CD14-positive monocyte (primary cell): ENCODE measurements around the gene LLCFC1. TPM values are rescaled to one million over a fixed set of nuclear protein-coding genes. Genes with fewer than 3 reads are reported as not detected.

ENCODE experiments used
- DNase-seq, 3 donors: peaks; one replicate each; pipeline ENCODE4 v3.0.0-alpha.2; 2011 to 2022
- H2AFZ ChIP-seq: 2 replicates; pipeline ENCODE4 v1.6.0; 2012; ENCODE audit warnings: mild to moderate bottlenecking, low read depth, low read length, inconsistent platforms; ENCODE audit not compliant: insufficient read depth, poor library complexity, severe bottlenecking
- H3K27ac ChIP-seq, 2 donors: 1 replicate in 1 of 2; 2 replicates in 1 of 2; pipeline ENCODE4 v1.5.1; 2012 to 2013; ENCODE audit warnings: low read length in 2 of 2, control low read depth in 1 of 2, inconsistent platforms in 1 of 2, low read depth in 1 of 2, mild to moderate bottlenecking in 1 of 2
- H3K27me3 ChIP-seq, 2 donors: one replicate each; pipeline versions ENCODE4 v1.6.0 to v1.6.1; 2011 to 2013; ENCODE audit warnings: low read length in 2 of 2; ENCODE audit not compliant: control insufficient read depth in 2 of 2, insufficient read depth in 2 of 2
- H3K36me3 ChIP-seq, 2 donors: replicated peaks in 1 of 2; 1 replicate in 1 of 2; 2 replicates in 1 of 2; pipeline versions ENCODE4 v1.5.1 to v1.6.1; 2012 to 2013; ENCODE audit warnings: low read length in 2 of 2, control low read depth in 1 of 2, inconsistent platforms in 1 of 2, mild to moderate bottlenecking in 1 of 2; ENCODE audit not compliant: insufficient read depth in 2 of 2, control insufficient read depth in 1 of 2
- H3K4me1 ChIP-seq, 2 donors: 1 replicate in 1 of 2; 2 replicates in 1 of 2; pipeline versions ENCODE4 v1.5.1 to v1.6.1; 2012 to 2013; ENCODE audit warnings: low read length in 2 of 2, control low read depth in 1 of 2, inconsistent platforms in 1 of 2, mild to moderate bottlenecking in 1 of 2, moderate library complexity in 1 of 2; ENCODE audit not compliant: insufficient read depth in 2 of 2, control insufficient read depth in 1 of 2
- H3K4me2 ChIP-seq: replicated peaks from 2 replicates; pipeline ENCODE3; 2012; ENCODE audit warnings: low read length, moderate library complexity, mild to moderate bottlenecking; ENCODE audit not compliant: poor library complexity, severe bottlenecking; ENCODE audit errors: extremely low read depth
- H3K4me3 ChIP-seq, 3 experiments: fragments of 200-600 bp in 1 of 3; sonication (generic) in 1 of 3; replicated peaks in 1 of 3; 1 replicate in 2 of 3; 2 replicates in 1 of 3; pipeline ENCODE4 v1.5.1; 2011 to 2013; ENCODE audit warnings: low read length in 3 of 3, mild to moderate bottlenecking in 3 of 3, control low read depth in 2 of 3, low read depth in 2 of 3, inconsistent platforms in 1 of 3, moderate library complexity in 1 of 3
- H3K79me2 ChIP-seq: 2 replicates; pipeline ENCODE4 v1.6.0; 2012; ENCODE audit warnings: mild to moderate bottlenecking, control low read depth, inconsistent platforms, low read length, moderate library complexity; ENCODE audit not compliant: insufficient read depth
- H3K9ac ChIP-seq: 2 replicates; pipeline ENCODE4 v1.6.0; 2017; ENCODE audit warnings: low read length, mild to moderate bottlenecking; ENCODE audit not compliant: insufficient read depth, poor library complexity, severe bottlenecking
- H3K9me3 ChIP-seq, 2 donors: replicated peaks in 1 of 2; 1 replicate in 1 of 2; 2 replicates in 1 of 2; pipeline versions ENCODE4 v1.5.1 to v1.6.1; 2012 to 2013; ENCODE audit warnings: low read length in 2 of 2, control low read depth in 1 of 2; ENCODE audit not compliant: control insufficient read depth in 1 of 2, insufficient read depth in 1 of 2
- H4K20me1 ChIP-seq: 2 replicates; pipeline ENCODE4 v1.6.0; 2012; ENCODE audit warnings: mild to moderate bottlenecking, low read length, control low read depth, moderate library complexity; ENCODE audit not compliant: insufficient read depth
- H3K27ac Mint-ChIP-seq, 7 donors: one replicate each; pipeline ENCODE4 v1.8.0; 2020; ENCODE audit warnings: mild to moderate bottlenecking in 7 of 7, mixed read lengths in 7 of 7, moderate library complexity in 6 of 7, inconsistent platforms in 2 of 7
- H3K27me3 Mint-ChIP-seq, 3 donors: one replicate each; pipeline ENCODE4 v1.8.0; 2021 to 2022; ENCODE audit warnings: low read depth in 3 of 3, mild to moderate bottlenecking in 3 of 3, mixed read lengths in 3 of 3, moderate library complexity in 3 of 3, inconsistent platforms in 1 of 3
- H3K36me3 Mint-ChIP-seq, 2 donors: one replicate each; pipeline ENCODE4 v1.8.0; 2020; ENCODE audit warnings: mixed read lengths in 2 of 2, inconsistent platforms in 1 of 2, mild to moderate bottlenecking in 1 of 2
- H3K4me1 Mint-ChIP-seq: one replicate; pipeline ENCODE4 v1.8.0; 2020; ENCODE audit warnings: mild to moderate bottlenecking, mixed read lengths
- H3K4me3 Mint-ChIP-seq, 2 donors: one replicate each; pipeline ENCODE4 v1.8.0; 2020; ENCODE audit warnings: mild to moderate bottlenecking in 2 of 2, mixed read lengths in 2 of 2, moderate library complexity in 1 of 2
- H3K9me3 Mint-ChIP-seq, 7 donors: one replicate each; pipeline ENCODE4 v1.8.0; 2020 to 2022; ENCODE audit warnings: mixed read lengths in 7 of 7, mild to moderate bottlenecking in 6 of 7, moderate library complexity in 6 of 7, inconsistent platforms in 2 of 7
- CTCF ChIP-seq: fragments of 200-600 bp; IDR thresholded peaks from one replicate; pipeline ENCODE4 v1.8.0; 2022; ENCODE audit warnings: antibody characterized with exemption, mild to moderate bottlenecking
- WGBS: methylation state at CpG from one replicate; pipeline ENCODE4 v1.1.5; 2013; ENCODE audit warnings: missing lambda C conversion rate; ENCODE audit not compliant: insufficient coverage; 5-methylcytosine and 5-hydroxymethylcytosine counted together
- intact Hi-C, 2 donors: fragments of 100-400 bp; cut with micrococcal nuclease; formaldehyde crosslinking; loops; one replicate each; pipeline versions ENCODE4 v1.15.0 to v1.15.1; 2023
- polyA plus RNA-seq, 3 donors: library from polyadenylated mRNA; depleted of rRNA in 1 of 3; unstranded in 2 of 3; stranded (reverse) in 1 of 3; fragments of 300-500 nt in 2 of 3; fragments of >200 nt in 1 of 3; fragmentation: Illumina TruSeq in 2 of 3; gene quantifications; 1 replicate in 2 of 3; 2 replicates in 1 of 3; pipeline ENCODE4 v1.2.3, GENCODE V29; 2012 to 2021

Gene LLCFC1
- polyA plus RNA-seq, 3 donors, result 0.84 TPM; not detected in 2

DNA sequence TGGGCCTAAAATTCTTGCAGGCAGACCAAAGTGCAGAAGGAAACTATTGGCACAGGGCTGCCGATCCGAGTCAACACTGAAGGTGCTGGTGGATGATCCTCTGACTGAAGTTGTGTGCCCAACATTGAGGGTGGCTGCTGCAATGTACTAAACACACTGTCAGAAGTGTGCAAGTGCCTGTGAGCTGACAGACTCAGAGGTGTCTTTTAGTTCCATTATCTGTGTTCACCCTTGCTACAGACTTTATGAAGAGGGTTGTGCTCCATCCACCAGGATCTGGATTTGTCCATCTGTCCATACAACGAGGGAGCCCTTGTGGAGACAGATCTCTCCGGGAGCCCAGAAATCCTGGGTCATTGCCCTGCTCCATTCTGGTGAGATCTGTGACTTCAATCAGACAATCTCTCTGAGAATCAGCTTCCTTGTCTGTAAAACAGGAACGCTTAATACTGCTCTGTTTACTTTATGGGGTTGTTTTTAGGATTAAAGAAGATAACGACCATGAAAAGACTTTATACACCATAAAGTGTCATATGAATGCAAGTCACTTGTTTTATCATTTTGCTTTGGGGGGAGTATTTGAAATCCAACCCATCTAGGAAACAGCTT lies 44.2 kb upstream of the LLCFC1 start:
- Mint-ChIP-seq H3K9me3 (peaks cover 0 to 1% (median 0%) of the 10 kb centered on the region in 7 donors), H3K4me3 (no peak overlapping the region), H3K4me1 (peaks cover 5% of the 10 kb centered on the region), H3K27me3 (peaks cover 3 to 5% (median 5%) of the 10 kb centered on the region in 3 donors), H3K27ac (peak overlapping the region in 1 of 7 donors; percentile 65), H3K36me3 (no peaks in the 10 kb centered on the region)
- intact Hi-C loops, result no loop called here
- H3K27ac ChIP-seq, result no peak overlapping the region
- no peak overlapping the region for H3K4me3 ChIP-seq
- peak overlapping the region; percentile 30 for H2AFZ ChIP-seq
- 92% methylated on average over 4 of the region's 6 CpGs for WGBS
- no peak for DNase-seq
- H3K9me3 ChIP-seq, result no peaks in the 10 kb centered on the region
- no peak overlapping the region for H3K9ac ChIP-seq
- H3K4me2 ChIP-seq, result no peak overlapping the region
- H3K4me1 ChIP-seq, result no peaks in the 10 kb centered on the region
- no peaks in the 10 kb centered on the region for H3K36me3 ChIP-seq
- no peaks in the 10 kb centered on the region for H3K27me3 ChIP-seq
- H4K20me1 ChIP-seq, result no peaks in the 10 kb centered on the region
- H3K79me2 ChIP-seq, result no peaks in the 10 kb centered on the region
- no peak for TF ChIP-seq CTCF

DNA sequence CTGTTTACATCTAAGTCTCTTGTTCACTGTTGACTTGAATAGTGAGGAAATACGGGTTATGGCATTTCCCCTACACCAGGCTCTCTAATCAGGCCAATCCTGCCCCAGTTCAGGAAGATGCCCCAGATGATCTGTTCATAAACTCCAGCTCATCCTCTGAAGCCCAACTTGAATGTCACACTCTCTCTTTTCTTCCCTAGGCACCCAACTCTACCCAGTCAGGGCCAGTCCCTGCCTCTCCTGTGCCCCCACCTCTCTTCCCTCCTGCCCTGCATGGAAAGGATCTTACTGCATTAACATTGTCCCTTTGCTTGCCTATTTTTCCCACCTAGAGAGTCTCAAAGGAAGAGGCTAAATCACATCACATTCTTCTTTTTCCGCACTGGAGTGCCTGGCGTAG lies 43.1 kb upstream of the LLCFC1 start:
- TF ChIP-seq CTCF, result no peak
- H2AFZ ChIP-seq, result no peak overlapping the region
- Mint-ChIP-seq H3K27ac (peak overlapping the region in 1 of 7 donors; percentile 26), H3K4me3 (no peak overlapping the region), H3K4me1 (peaks cover 5% of the 10 kb centered on the region), H3K9me3 (peaks cover 0 to 1% (median 0%) of the 10 kb centered on the region in 7 donors), H3K36me3 (no peaks in the 10 kb centered on the region), H3K27me3 (peaks cover 5 to 7% (median 5%) of the 10 kb centered on the region in 3 donors)
- H3K27ac ChIP-seq, result no peak overlapping the region
- no peaks in the 10 kb centered on the region for H3K27me3 ChIP-seq
- DNase-seq, result no peak
- H3K36me3 ChIP-seq, result no peaks in the 10 kb centered on the region
- no peak overlapping the region for H3K4me2 ChIP-seq
- no peaks in the 10 kb centered on the region for H3K9me3 ChIP-seq
- no peaks in the 10 kb centered on the region for H3K79me2 ChIP-seq
- WGBS, result 100% methylated on average over 1 of the region's 3 CpGs
- intact Hi-C loops, result no loop called here
- no peaks in the 10 kb centered on the region for H4K20me1 ChIP-seq
- H3K4me3 ChIP-seq, result no peak overlapping the region
- no peaks in the 10 kb centered on the region for H3K4me1 ChIP-seq
- H3K9ac ChIP-seq, result no peak overlapping the region
